Esophagus squamous epithelium (tissue), 5 donors: ENCODE measurements around the gene BACH2. TPM values are rescaled to one million over a fixed set of nuclear protein-coding genes. Genes with fewer than 3 reads are reported as not detected.

ENCODE experiments used
- DNase-seq: peaks from one replicate; lab custom pipeline; 2025; lab: John Stamatoyannopoulos, UW
- H3K27ac ChIP-seq, 4 donors: fragments of 200-600 bp; sonication (generic); one replicate each; pipeline ENCODE4 v1.5.1; 2016 to 2019; ENCODE audit warnings: mild to moderate bottlenecking in 1 of 4
- H3K27me3 ChIP-seq, 4 donors: fragments of 200-600 bp; sonication (generic); 1 replicate in 3 of 4; 2 replicates in 1 of 4; pipeline versions ENCODE4 v1.5.1 to v1.6.0; 2017 to 2021; ENCODE audit warnings: antibody characterized with exemption in 1 of 4
- H3K36me3 ChIP-seq, 3 donors: fragments of 200-600 bp; sonication (generic); one replicate each; pipeline ENCODE4 v1.5.1; 2016 to 2019
- H3K4me1 ChIP-seq, 3 donors: fragments of 200-600 bp; sonication (generic); one replicate each; pipeline ENCODE4 v1.5.1; 2017 to 2019
- H3K4me3 ChIP-seq, 4 donors: fragments of 200-600 bp; sonication (generic); 1 replicate in 3 of 4; 2 replicates in 1 of 4; pipeline ENCODE4 v1.5.1; 2016 to 2019; ENCODE audit warnings: mild to moderate bottlenecking in 2 of 4, moderate library complexity in 1 of 4
- H3K9me3 ChIP-seq, 3 donors: fragments of 200-600 bp; sonication (generic); one replicate each; pipeline ENCODE4 v1.5.1; 2016 to 2019
- CTCF ChIP-seq, 6 experiments: fragments of 450-650 bp in 4 of 6; fragments of 200-600 bp in 2 of 6; sonication (generic) in 2 of 6; IDR thresholded peaks; one replicate each; pipeline ENCODE4 v1.5.1; 2016 to 2019; ENCODE audit warnings: antibody characterized with exemption in 6 of 6, mild to moderate bottlenecking in 4 of 6, moderate library complexity in 4 of 6
- POLR2A ChIP-seq, 4 donors: fragments of 450-650 bp; IDR thresholded peaks; one replicate each; pipeline ENCODE4 v1.6.1; 2017; ENCODE audit warnings: antibody characterized with exemption in 4 of 4, mild to moderate bottlenecking in 4 of 4, moderate library complexity in 3 of 4
- WGBS, 2 donors: methylation state at CpG; one replicate each; pipeline ENCODE4 v1.1.5; 2018; 5-methylcytosine and 5-hydroxymethylcytosine counted together
- intact Hi-C: fragments of 100-400 bp; cut with DNase I; formaldehyde crosslinking; loops from one replicate; pipeline ENCODE4 v1.15.0; 2022
- total RNA-seq, 4 donors: library from RNA; depleted of rRNA; stranded (reverse); fragments of >200 nt; gene quantifications; one replicate each; pipeline ENCODE4 v1.1.0, GENCODE V29; 2016
- donor health status: DM: yes; HTN: yes; CAD: no.

Gene BACH2
- total RNA-seq, 4 donors from 2014 or later = 0.22 to 6.1 (median 0.66) TPM

GRCh38 chr6:90204327-90205056, 92.2 kb downstream of the BACH2 start:
- H3K4me1 ChIP-seq = peaks cover 6 to 22% (median 11%) of the 10 kb centered on the region in 3 donors
- TF ChIP-seq POLR2A (IDR thresholded peaks at IDR 0.05) = no peak
- no peak for TF ChIP-seq CTCF (IDR thresholded peaks at IDR 0.05)
- H3K27ac ChIP-seq = peak overlapping the region; percentile 34 to 71 (median 51)
- H3K9me3 ChIP-seq = no peaks in the 10 kb centered on the region
- DNase-seq = no peak
- peak overlapping the region in 1 of 4 donors; percentile 25 for H3K4me3 ChIP-seq
- no peaks in the 10 kb centered on the region for H3K27me3 ChIP-seq
- intact Hi-C loops = no loop called here
- no peaks in the 10 kb centered on the region for H3K36me3 ChIP-seq
- 34 to 39% methylated on average over 7 of the region's 7 CpGs for WGBS, 2 donors

GRCh38 chr6:90203672-90204071, 93.0 kb downstream of the BACH2 start:
- no peaks in the 10 kb centered on the region for H3K36me3 ChIP-seq
- WGBS, 2 donors = 72 to 89% methylated on average over 5 of the region's 5 CpGs
- no peak for TF ChIP-seq POLR2A (IDR thresholded peaks at IDR 0.05)
- H3K9me3 ChIP-seq = no peaks in the 10 kb centered on the region
- H3K27ac ChIP-seq = peak overlapping the region in 2 of 4 donors; percentile 9 to 66
- intact Hi-C loops = no loop called here
- H3K4me1 ChIP-seq = peaks cover 6 to 22% (median 11%) of the 10 kb centered on the region in 3 donors
- no peaks in the 10 kb centered on the region for H3K27me3 ChIP-seq
- DNase-seq = no peak
- H3K4me3 ChIP-seq = no peak overlapping the region

- Histone ChIP-seq H3K27me3 (no peaks in the 10 kb centered on the region), H3K4me3 (no peak overlapping the region), H3K4me1 (peaks cover 6 to 22% (median 11%) of the 10 kb centered on the region in 3 donors), H3K9me3 (no peaks in the 10 kb centered on the region), H3K27ac (no peak overlapping the region), H3K36me3 (no peaks in the 10 kb centered on the region)
- no peak for DNase-seq
- 87 to 90% methylated on average over 2 of the region's 2 CpGs for WGBS, 2 donors
- intact Hi-C loops = no loop called here
- TF ChIP-seq POLR2A (IDR thresholded peaks at IDR 0.05) (no peak), CTCF (IDR thresholded peaks at IDR 0.05) (no peak)
These were observed 94.5 kb downstream of the BACH2 start for GRCh38 chr6:90202156-90202555.

- Histone ChIP-seq H3K9me3 (no peaks in the 10 kb centered on the region), H3K27me3 (no peaks in the 10 kb centered on the region), H3K36me3 (no peaks in the 10 kb centered on the region), H3K4me1 (peaks cover 3 to 16% (median 9%) of the 10 kb centered on the region in 3 donors), H3K27ac (no peak overlapping the region), H3K4me3 (no peak overlapping the region)
- DNase-seq = no peak
- TF ChIP-seq POLR2A (IDR thresholded peaks at IDR 0.05) (no peak), CTCF (IDR thresholded peaks at IDR 0.05) (no peak)
- 75 to 76% methylated on average over 4 of the region's 4 CpGs for WGBS, 2 donors
- intact Hi-C loops = no loop called here
These were observed 96.7 kb downstream of the BACH2 start for GRCh38 chr6:90199900-90200299.

GRCh38 chr6:90198758-90199425, 97.8 kb downstream of the BACH2 start:
- 91 to 93% methylated on average over 6 of the region's 6 CpGs for whole genome bisulfite sequencing, 2 donors
- Histone ChIP-seq H3K27me3 (no peaks in the 10 kb centered on the region), H3K9me3 (no peaks in the 10 kb centered on the region), H3K27ac (no peak overlapping the region), H3K36me3 (no peaks in the 10 kb centered on the region), H3K4me3 (no peak overlapping the region), H3K4me1 (peaks cover 0 to 12% (median under 1%) of the 10 kb centered on the region in 3 donors)
- TF ChIP-seq CTCF (IDR thresholded peaks at IDR 0.05) (no peak), POLR2A (IDR thresholded peaks at IDR 0.05) (no peak)
- intact Hi-C loops = no loop called here
- DNase-seq = no peak
